DOHH2 (cell line): ENCODE data around the gene GPC5.
"Not testable (repeated sequence)": the region's sequence is repeated elsewhere in the genome, so short reads cannot be mapped to it uniquely, and the experiment has no call there.

Experiments
- H3F3A ChIP-seq: fragments of 200-600 bp; sonication (generic), shearing (Covaris generic); 2 replicates; pipeline ENCODE4 v1.6.0; 2016; ENCODE audit warnings: antibody characterized with exemption, mild to moderate bottlenecking; ENCODE audit not compliant: control insufficient read depth, insufficient read depth
- H3K27ac ChIP-seq: fragments of 200-600 bp; sonication (generic); 2 replicates; pipeline ENCODE4 v1.5.1; 2014; ENCODE audit warnings: low read depth, mild to moderate bottlenecking, low read length, moderate library complexity
- H3K27me3 ChIP-seq: fragments of 200-600 bp; sonication (generic); 2 replicates; pipeline ENCODE4 v1.6.1; 2014; ENCODE audit warnings: mild to moderate bottlenecking, low read length, mixed read lengths; ENCODE audit not compliant: control insufficient read depth
- H3K36me3 ChIP-seq: fragments of 200-600 bp; sonication (generic); 2 replicates; pipeline ENCODE4 v1.6.1; 2014; ENCODE audit warnings: mild to moderate bottlenecking, low read length, moderate library complexity, mixed read lengths; ENCODE audit not compliant: control insufficient read depth
- H3K4me1 ChIP-seq: fragments of 200-600 bp; sonication (generic); 2 replicates; pipeline ENCODE4 v1.6.1; 2014; ENCODE audit warnings: mild to moderate bottlenecking, low read length, mixed read lengths; ENCODE audit not compliant: control insufficient read depth
- H3K4me2 ChIP-seq: fragments of 200-600 bp; sonication (generic); 2 replicates; pipeline ENCODE4 v1.6.0; 2014; ENCODE audit warnings: mild to moderate bottlenecking, low read length, moderate library complexity
- H3K4me3 ChIP-seq: fragments of 200-600 bp; sonication (generic); 2 replicates; pipeline ENCODE4 v1.5.1; 2014; ENCODE audit warnings: mild to moderate bottlenecking, low read length, mixed read lengths
- H3K79me2 ChIP-seq: fragments of 200-600 bp; sonication (generic); 2 replicates; pipeline ENCODE4 v1.6.1; 2014; ENCODE audit warnings: mild to moderate bottlenecking, low read length, mixed read lengths; ENCODE audit not compliant: control insufficient read depth
- H3K9me2 ChIP-seq: fragments of 200-600 bp; sonication (generic); replicated peaks from 2 replicates; pipeline ENCODE4 v1.6.1; 2014; ENCODE audit warnings: mild to moderate bottlenecking, low read length, mixed read lengths; ENCODE audit not compliant: control insufficient read depth
- H3K9me3 ChIP-seq: fragments of 200-600 bp; sonication (generic); 2 replicates; pipeline ENCODE4 v1.6.1; 2014; ENCODE audit warnings: antibody characterized with exemption, low read length, mixed read lengths; ENCODE audit not compliant: control insufficient read depth, insufficient read depth
- H4K20me1 ChIP-seq: fragments of 200-600 bp; sonication (generic); 2 replicates; pipeline ENCODE4 v1.6.0; 2014; ENCODE audit warnings: low read depth, mild to moderate bottlenecking, antibody characterized with exemption, low read length, moderate library complexity; ENCODE audit not compliant: control insufficient read depth, insufficient read depth
- EZH2phosphoT487 ChIP-seq: fragments of 200-600 bp; sonication (generic); IDR thresholded peaks from 2 replicates; pipeline ENCODE4 v1.6.1; 2017; ENCODE audit warnings: borderline replicate concordance, mild to moderate bottlenecking, antibody characterized with exemption, low read length, moderate library complexity, mixed read lengths
- TF ChIP-seq, protein P1 (sequence below): fragments of 200-600 bp; sonication (generic); IDR thresholded peaks from one replicate; pipeline ENCODE4 v1.5.1; 2014; ENCODE audit warnings: antibody characterized with exemption, mild to moderate bottlenecking, low read depth, low read length; ENCODE audit not compliant: poor library complexity, severe bottlenecking

GPC5 gene

GRCh38 chr13:92682832-92683517 lies 1284.6 kb downstream of the GPC5 start:
- Histone ChIP-seq H3K9me2 (no peaks in the 10 kb centered on the region), H3K27me3 (no peaks in the 10 kb centered on the region), H3K4me3 (no peak overlapping the region), H3K4me1 (no peaks in the 10 kb centered on the region), H3K4me2 (no peak overlapping the region), H4K20me1 (no peaks in the 10 kb centered on the region), H3K36me3 (no peaks in the 10 kb centered on the region), H3F3A (no peaks in the 10 kb centered on the region), H3K27ac (no peak overlapping the region), H3K79me2 (no peaks in the 10 kb centered on the region), H3K9me3 (no peaks in the 10 kb centered on the region)
- no peak for TF ChIP-seq EZH2phosphoT487
- TF ChIP-seq, protein P1, sequence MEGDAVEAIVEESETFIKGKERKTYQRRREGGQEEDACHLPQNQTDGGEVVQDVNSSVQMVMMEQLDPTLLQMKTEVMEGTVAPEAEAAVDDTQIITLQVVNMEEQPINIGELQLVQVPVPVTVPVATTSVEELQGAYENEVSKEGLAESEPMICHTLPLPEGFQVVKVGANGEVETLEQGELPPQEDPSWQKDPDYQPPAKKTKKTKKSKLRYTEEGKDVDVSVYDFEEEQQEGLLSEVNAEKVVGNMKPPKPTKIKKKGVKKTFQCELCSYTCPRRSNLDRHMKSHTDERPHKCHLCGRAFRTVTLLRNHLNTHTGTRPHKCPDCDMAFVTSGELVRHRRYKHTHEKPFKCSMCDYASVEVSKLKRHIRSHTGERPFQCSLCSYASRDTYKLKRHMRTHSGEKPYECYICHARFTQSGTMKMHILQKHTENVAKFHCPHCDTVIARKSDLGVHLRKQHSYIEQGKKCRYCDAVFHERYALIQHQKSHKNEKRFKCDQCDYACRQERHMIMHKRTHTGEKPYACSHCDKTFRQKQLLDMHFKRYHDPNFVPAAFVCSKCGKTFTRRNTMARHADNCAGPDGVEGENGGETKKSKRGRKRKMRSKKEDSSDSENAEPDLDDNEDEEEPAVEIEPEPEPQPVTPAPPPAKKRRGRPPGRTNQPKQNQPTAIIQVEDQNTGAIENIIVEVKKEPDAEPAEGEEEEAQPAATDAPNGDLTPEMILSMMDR: no peak

DNA sequence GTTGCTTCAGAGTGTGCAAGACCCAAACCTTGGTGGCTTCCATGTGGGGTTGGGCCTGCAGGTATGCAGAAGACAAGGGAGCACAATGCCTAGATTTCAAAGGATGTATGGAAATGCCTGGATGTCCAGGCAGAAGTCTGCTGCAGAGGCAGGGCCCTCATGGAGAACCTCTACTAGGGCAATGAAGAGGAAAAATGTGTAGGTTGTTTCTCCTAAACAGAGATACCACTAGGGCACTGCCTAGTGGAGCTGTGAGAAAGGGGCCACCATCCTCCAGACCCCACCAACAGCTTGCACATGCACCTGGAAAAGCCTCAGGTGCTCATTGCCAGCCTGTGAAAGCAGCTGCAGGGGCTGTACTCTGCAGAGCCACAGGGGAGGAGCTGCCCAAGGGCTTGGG lies 1295.6 kb downstream of the GPC5 start:
- Histone ChIP-seq H4K20me1 (no peaks in the 10 kb centered on the region), H3K79me2 (no peaks in the 10 kb centered on the region), H3K27ac (no peak overlapping the region), H3K4me2 (no peak overlapping the region), H3K36me3 (no peaks in the 10 kb centered on the region), H3K4me3 (no peak overlapping the region), H3K9me3 (no peaks in the 10 kb centered on the region; the same call in 1 of the 2 replicates), H3K4me1 (no peaks in the 10 kb centered on the region), H3F3A (no peaks in the 10 kb centered on the region), H3K27me3 (no peaks in the 10 kb centered on the region), H3K9me2 (no peaks in the 10 kb centered on the region)
- no peak for TF ChIP-seq EZH2phosphoT487
- TF ChIP-seq, protein P1: no peak

DNA sequence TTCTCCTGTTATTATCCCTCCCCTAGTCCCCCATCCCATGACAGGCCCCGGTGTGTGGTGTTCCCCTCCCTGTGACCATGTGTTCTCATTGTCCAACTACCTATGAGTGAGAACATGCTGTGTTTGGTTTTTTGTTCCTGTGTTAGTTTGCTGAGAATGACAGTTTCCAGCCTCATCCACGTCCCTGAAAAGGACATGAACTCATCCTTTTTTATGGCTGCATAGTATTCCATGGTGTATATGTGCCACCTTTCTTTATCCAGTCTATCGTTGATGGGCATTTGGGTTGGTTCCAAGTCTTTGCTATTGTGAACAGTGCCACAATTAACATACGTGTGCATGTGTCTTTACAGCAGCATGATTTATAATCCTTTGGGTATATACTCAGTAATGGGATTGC lies 1297.4 kb downstream of the GPC5 start:
- H3K4me2 ChIP-seq, H3K79me2 ChIP-seq, H3K9me3 ChIP-seq, H3K9me2 ChIP-seq, H3K27ac ChIP-seq, H3K36me3 ChIP-seq, H3K27me3 ChIP-seq, H4K20me1 ChIP-seq, H3F3A ChIP-seq, H3K4me3 ChIP-seq, H3K4me1 ChIP-seq: not testable (repeated sequence)

GRCh38 chr13:92716749-92717148 lies 1318.3 kb downstream of the GPC5 start:
- Histone ChIP-seq H3K9me2 (no peaks in the 10 kb centered on the region), H4K20me1 (no peaks in the 10 kb centered on the region), H3K36me3 (no peaks in the 10 kb centered on the region), H3K27me3 (no peaks in the 10 kb centered on the region), H3K4me1 (no peaks in the 10 kb centered on the region), H3K4me3 (no peak overlapping the region), H3K9me3 (no peaks in the 10 kb centered on the region), H3K4me2 (no peak overlapping the region), H3K79me2 (no peaks in the 10 kb centered on the region), H3F3A (no peaks in the 10 kb centered on the region), H3K27ac (no peak overlapping the region)
- no peak for TF ChIP-seq EZH2phosphoT487
- TF ChIP-seq, protein P1: no peak
